Iris pigment epithelial cell (primary cell): Measurements from ENCODE around the gene RAPSN.

Experiments used
- DNase-seq: peaks from one replicate; pipeline ENCODE4 v3.0.0-alpha.2; 2011; ENCODE audit warnings: low read depth

Gene RAPSN

DNA sequence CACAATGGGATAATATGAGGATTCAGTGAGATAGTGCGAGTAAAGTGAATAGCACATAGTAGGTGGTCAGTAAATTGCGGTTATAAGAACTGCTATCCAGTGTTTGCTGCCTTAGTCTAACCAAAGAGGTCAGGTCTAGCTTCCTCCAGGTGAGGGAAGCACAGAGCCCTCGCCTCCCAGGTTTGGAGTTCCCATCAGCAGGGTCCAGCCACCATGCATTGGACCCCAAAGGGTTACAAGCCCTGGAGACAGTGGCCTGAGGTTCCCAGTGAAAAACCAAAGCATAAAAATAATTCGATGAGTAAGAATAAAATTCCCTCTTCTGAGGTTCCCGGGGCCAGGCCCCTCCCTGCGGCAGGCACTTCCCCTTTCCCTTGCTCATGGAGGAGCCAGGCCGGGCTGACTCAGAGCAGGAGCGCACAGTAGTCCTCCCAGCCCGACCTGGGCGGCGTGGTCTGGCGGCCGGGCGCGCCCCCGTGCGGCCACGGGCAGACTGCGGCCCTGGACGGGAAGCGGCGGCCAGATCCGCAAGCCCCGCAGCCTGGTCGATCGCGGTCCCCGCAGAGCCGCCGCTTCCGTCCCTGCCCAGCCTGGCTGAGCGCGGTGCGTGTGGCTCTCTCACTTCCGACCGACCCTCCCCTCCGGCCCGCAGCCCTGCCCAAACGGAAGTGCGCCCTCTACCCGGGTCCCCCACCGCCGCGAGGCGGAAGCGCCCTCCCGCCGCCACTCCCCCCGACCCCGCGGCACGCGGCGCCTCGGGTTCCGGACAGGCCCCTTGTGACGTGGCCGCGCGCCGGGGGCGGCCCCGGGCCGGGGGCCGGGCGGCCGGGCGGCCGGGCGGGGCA is 41.0 kb downstream of the RAPSN start, which contains the start of gene SLC39A13:
Gene SLC39A13, plus strand, starts transcription at position 845 of the 845 bp plus-strand sequence. CDS start 1,505 bp downstream, outside the sequence.
- DNase-seq, result peak; percentile 96

- DNase-seq, result peak; percentile 54
Observed at GRCh38 chr11:47406896-47407745, 41.8 kb downstream of the RAPSN start.

GRCh38 chr11:47403571-47403970 is 45.4 kb downstream of the RAPSN start:
- no peak for DNase-seq

DNA sequence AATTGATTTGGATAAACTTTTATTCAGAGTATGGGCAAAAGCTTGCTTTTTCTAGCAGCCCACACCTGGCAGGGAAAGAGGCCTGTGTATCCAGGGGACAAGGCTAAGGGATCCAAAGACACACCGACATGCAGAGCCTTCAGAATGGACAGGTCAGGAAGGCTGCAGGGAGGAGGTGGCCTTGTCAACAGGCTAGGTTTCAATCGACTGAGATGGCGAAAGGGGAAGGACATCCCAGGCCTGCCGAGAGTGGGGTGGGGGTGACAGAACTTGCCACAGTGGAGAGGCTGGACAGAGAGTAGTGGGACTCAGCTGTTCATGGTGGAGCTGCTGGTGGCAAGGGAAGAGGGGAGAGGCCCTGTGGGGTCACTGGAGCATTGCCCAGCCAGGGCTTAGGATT is 45.8 kb downstream of the RAPSN start:
- DNase-seq, result no peak

DNA sequence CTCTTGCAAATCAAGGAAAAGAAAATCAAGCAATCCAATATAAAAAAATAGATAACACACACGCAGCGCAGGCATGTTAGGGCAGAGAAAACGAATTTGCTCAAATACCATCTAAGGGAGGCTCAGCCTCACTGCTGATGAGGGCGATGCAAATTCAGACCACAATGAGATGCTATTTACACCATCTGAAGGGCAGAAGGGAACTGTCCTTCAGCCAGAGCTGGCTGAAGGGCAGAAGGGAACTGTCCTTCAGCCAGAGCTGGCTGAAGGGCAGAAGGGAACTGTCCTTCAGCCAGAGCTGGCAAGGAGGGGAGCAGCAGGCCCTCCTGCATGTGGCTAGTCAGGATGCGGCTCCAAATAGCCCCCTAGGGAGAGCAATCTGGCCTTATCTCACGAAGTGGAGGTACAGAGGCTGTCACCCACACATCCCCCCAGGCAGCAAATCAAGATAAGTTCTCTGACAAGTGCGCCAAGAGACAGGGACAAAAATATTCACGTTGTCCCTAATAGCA is 48.1 kb downstream of the RAPSN start:
- DNase-seq, result no peak

GRCh38 chr11:47399860-47400767 is 48.8 kb downstream of the RAPSN start:
- DNase-seq, result no peak

- no peak for DNase-seq
Observed at GRCh38 chr11:47398551-47398950, 50.4 kb downstream of the RAPSN start.

DNA sequence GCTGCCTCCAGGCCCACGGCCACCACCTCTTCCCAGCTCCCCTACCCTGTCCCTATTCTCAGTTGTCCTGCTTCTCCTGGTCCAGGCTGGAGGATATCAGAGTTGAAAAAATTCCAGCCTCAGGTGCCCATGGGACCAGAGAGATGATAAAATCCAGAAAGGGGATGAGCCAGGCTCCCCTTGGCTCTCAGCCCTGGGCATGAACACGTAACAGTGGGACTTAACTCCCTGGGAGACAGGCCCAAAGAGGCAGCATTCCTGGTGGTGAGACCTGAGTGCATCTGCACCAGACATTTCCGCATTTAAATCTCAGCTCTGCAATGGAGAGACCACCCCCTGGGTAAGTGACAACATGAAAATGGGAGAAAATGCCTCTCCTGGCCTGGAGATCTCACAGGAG is 50.9 kb downstream of the RAPSN start:
- no peak for DNase-seq

GRCh38 chr11:47396049-47396320 is 53.0 kb downstream of the RAPSN start:
- DNase-seq, result no peak

DNA sequence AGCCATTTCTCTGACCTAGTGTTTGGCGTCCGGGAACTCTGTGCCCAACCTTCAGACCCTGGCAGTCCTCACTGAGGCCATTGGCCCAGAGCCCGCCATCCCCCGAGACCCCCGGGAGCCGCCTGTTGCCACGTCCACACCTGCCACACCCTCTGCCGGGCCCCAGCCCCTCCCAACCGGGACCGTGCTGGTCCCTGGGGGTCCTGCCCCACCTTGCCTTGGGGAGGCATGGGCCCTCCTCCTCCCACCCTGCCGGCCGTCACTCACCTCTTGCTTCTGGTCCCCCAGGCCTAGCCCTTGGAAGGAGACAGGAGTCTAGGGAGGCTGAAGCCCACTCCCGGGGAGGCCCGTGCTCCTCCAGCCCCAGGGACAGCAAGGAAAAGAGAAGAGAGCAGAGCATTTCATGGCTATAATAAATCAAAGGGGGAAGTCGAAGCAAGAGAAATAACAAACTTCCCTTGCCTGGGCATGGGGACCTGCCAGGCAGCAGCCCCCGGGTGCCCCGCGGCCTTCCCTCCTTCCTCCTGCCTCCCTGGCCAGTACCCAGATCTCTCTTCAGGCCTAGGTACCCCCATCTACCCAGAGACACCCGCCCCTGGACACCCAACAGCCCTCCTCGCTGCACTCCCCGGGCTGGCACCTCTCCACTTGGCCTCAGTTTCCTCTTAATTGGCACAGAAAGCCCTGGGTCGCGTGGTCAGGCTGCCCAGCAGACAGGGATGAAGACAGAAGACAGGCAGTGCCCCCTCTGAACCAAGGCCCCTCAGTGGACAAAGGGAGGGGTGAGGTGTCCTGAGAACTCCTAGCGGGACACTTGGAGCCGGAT is 53.5 kb downstream of the RAPSN start:
- DNase-seq, result no peak

DNA sequence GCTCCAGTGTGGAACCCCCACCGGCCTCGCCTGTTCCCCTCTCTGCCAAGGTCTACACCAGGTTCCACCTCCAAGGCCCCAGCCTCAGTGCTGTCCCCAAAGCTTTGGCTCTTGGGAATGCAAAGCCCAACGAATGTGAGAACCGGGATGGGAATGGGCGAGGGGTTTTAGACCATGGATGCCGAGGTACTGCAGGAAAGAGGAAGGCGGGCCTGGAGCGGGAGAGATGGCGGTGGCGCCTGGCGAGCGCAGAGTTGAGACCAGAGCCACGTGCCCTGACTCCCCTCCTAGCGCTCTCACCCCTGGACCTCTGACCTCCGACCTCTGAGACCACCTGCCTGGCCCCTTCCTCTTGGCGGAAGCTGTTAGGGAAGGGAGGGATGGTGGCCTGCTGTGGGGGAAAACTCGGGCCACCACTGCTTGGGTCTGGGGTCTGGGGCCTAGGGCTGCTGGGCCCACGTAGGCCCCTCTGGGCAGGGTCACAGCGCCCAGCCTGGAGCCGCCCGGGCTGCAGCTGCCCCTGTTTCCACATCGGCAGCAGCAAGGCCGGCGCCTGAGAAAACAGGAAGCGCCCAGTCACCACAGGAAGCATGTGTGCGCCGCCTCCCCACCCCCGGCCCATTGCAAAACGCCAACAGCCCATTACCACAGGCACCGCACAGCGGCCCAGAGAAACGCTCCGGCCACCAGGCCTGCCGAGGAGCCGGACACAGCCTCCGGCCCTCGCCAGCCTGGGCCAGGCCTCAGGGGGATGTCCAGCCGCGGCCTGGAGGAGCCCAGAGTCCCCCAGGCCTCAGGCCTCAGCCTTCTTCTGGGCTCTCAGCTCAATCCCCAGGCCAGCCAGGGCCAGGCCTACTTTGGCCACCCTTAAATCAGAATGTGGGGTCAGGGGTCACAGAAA is 54.4 kb downstream of the RAPSN start:
- peak; percentile 92 for DNase-seq

- no peak for DNase-seq
Observed at GRCh38 chr11:47394050-47394321, 55.0 kb downstream of the RAPSN start.

DNA sequence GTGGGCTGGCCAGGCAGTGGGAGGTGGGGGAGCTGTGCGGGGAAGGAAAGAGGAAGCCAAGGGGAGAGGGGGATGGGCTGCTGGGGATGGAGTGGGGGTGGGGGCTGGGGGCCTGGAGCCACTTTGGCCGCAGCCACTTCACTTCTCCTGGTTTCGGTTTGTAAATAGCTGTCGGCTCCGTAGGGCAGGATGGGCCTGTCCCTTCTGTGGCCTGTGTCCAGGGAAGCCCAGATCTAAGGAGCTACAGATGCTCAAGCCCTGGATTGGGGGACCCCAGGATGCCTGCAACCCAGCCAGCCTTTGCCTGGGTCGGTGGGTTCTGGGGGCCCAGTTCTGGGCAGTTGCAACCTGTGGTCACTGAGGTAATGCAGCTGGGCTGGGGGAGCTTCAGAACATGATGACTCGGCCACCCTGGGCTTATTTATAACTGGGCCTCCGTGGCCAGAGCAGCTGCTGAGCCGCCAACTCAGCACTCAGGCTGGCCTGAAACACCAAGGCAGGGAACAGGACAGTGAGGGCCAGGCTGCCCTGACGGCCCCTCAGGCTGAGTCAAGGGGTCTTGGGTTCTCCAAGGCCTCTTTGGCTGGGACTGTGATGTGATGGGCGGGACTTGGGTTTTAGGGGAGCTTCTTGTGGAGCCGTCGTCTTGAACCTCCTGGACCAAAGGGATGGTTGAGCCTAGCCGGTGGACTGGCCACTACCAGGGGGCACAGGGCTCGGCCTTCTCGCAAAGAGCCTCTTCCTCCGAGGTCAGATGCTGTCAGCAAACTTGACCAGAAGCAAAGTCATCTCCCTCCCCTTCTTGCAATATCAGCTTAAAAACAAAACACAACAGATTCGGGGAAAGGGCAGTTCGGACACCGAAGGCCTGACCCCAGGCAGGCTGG is 55.5 kb downstream of the RAPSN start:
- peak; percentile 84 for DNase-seq

DNA sequence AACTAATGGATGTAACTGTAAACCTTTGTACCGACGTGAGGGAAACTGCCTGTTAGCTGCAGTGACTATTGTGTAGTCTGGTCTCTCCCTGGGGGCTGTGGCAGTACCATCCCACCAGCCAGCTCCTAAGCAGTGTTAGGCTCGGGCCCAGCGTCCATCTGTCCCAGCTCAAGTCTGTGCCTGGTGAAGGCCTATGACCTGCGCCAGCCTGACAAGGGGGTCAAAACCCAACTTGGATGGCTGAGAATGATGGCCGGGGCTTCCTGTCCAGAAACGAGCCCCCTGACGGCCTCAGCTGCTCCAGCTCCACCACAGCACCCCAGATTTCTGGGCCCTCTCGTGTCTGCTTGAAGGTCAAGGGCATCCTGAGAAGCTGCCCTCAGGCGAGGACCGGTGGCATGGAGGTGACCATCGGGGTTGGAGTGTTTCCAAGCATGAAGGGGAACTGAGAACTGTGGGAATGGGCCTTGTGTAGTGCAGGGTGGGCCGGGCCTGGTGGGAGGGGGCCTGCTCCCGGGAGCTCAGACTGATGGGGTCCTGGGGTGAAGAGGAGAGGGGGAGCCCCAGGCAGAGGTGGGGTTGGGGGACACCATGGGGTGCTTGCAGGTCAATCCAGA is 56.3 kb downstream of the RAPSN start:
- DNase-seq, result no peak

- DNase-seq, result no peak
Observed at GRCh38 chr11:47391711-47392432, 57.1 kb downstream of the RAPSN start.

GRCh38 chr11:47391077-47391583 is 57.8 kb downstream of the RAPSN start:
- no peak for DNase-seq

DNA sequence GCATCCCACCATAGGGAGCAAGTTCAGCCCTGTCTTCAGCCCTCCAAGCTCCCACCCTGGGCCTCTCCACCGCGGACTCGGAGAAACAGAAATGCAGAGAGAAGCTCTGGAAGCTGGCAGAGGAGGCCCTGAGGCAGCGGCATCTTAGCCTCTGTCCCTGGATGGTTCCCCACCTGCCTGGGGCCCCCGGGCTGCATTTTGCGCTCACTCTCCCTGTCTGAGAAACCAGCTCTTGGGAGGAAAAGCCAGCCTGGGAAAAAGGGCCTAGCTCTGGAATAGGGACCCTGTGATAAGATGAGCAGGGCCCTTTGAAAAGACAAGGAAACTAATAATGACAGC is 58.5 kb downstream of the RAPSN start:
- no peak for DNase-seq
